Stomach smooth muscle (tissue), 2 donors: ENCODE measurements around the gene DENND5A.
"Not testable (repeated sequence)": the region's sequence is repeated elsewhere in the genome, so short reads cannot be mapped to it uniquely, and the experiment has no call there.

Source experiments
- H3K27ac ChIP-seq: one replicate; pipeline ENCODE4 v1.7.0; 2013; ENCODE audit warnings: mild to moderate bottlenecking, low read length, inconsistent platforms
- H3K27me3 ChIP-seq, 2 donors: one replicate each; pipeline ENCODE4 v1.7.0; 2013; ENCODE audit warnings: low read length in 2 of 2; ENCODE audit not compliant: insufficient read depth in 2 of 2, control insufficient read depth in 1 of 2
- H3K36me3 ChIP-seq, 2 donors: one replicate each; pipeline ENCODE4 v1.7.0; 2013; ENCODE audit warnings: low read length in 2 of 2; ENCODE audit not compliant: control insufficient read depth in 2 of 2, insufficient read depth in 2 of 2
- H3K4me1 ChIP-seq: one replicate; pipeline ENCODE4 v1.7.0; 2013; ENCODE audit warnings: low read length; ENCODE audit not compliant: control insufficient read depth, insufficient read depth
- H3K4me3 ChIP-seq, 2 donors: one replicate each; pipeline ENCODE4 v1.7.0; 2013; ENCODE audit warnings: low read length in 2 of 2
- H3K9ac ChIP-seq, 2 donors: one replicate each; pipeline ENCODE4 v1.7.0; 2013; ENCODE audit warnings: low read length in 2 of 2, mild to moderate bottlenecking in 1 of 2
- H3K9me3 ChIP-seq, 2 donors: one replicate each; pipeline ENCODE4 v1.7.0; 2013; ENCODE audit warnings: low read length in 2 of 2; ENCODE audit not compliant: control insufficient read depth in 2 of 2
- donor health status: healthy.
- donor health status: Pancreatic carcinoma.

DENND5A gene

GRCh38 chr11:9247863-9248262 is 17.3 kb downstream of the DENND5A start:
- H3K9ac ChIP-seq: no peak overlapping the region
- no peak overlapping the region for H3K27ac ChIP-seq
- no peak overlapping the region for H3K4me3 ChIP-seq
- H3K9me3 ChIP-seq: no peaks in the 10 kb centered on the region
- H3K27me3 ChIP-seq: no peaks in the 10 kb centered on the region
- H3K36me3 ChIP-seq: no peaks in the 10 kb centered on the region
- no peaks in the 10 kb centered on the region for H3K4me1 ChIP-seq

- not testable (repeated sequence) for H3K36me3 ChIP-seq, H3K4me3 ChIP-seq, H3K4me1 ChIP-seq, H3K9ac ChIP-seq, H3K27ac ChIP-seq, H3K9me3 ChIP-seq, H3K27me3 ChIP-seq
Observed at GRCh38 chr11:9236242-9236641, 28.9 kb downstream of the DENND5A start.

- Histone ChIP-seq H3K9me3 (no peaks in the 10 kb centered on the region), H3K27ac (no peak overlapping the region), H3K4me1 (peaks cover 6% of the 10 kb centered on the region), H3K27me3 (no peaks in the 10 kb centered on the region), H3K36me3 (no peaks in the 10 kb centered on the region), H3K4me3 (no peak overlapping the region), H3K9ac (no peak overlapping the region)
Observed at GRCh38 chr11:9232482-9232881, 32.7 kb downstream of the DENND5A start.

GRCh38 chr11:9231848-9232177 is 33.3 kb downstream of the DENND5A start:
- Histone ChIP-seq H3K9ac (peak overlapping the region in 1 of 2 donors; percentile 4), H3K4me1 (peaks cover 6% of the 10 kb centered on the region), H3K4me3 (no peak overlapping the region)

GRCh38 chr11:9230296-9230695 is 34.9 kb downstream of the DENND5A start:
- no peak overlapping the region for H3K4me3 ChIP-seq
- H3K9me3 ChIP-seq: no peaks in the 10 kb centered on the region
- H3K9ac ChIP-seq: no peak overlapping the region
- no peaks in the 10 kb centered on the region for H3K27me3 ChIP-seq
- H3K36me3 ChIP-seq: no peaks in the 10 kb centered on the region
- peaks cover 6% of the 10 kb centered on the region for H3K4me1 ChIP-seq
- no peak overlapping the region for H3K27ac ChIP-seq

More at GRCh38 chr11:9231848-9232177, 33.3 kb downstream of the DENND5A start:
- Histone ChIP-seq H3K27me3 (no peaks in the 10 kb centered on the region), H3K36me3 (no peaks in the 10 kb centered on the region), H3K9me3 (no peaks in the 10 kb centered on the region), H3K27ac (no peak overlapping the region)

GRCh38 chr11:9228091-9228490 is 37.1 kb downstream of the DENND5A start:
- Histone ChIP-seq H3K9ac (no peak overlapping the region), H3K27ac (no peak overlapping the region), H3K4me1 (peaks cover 6% of the 10 kb centered on the region), H3K36me3 (no peaks in the 10 kb centered on the region), H3K4me3 (no peak overlapping the region), H3K9me3 (no peaks in the 10 kb centered on the region), H3K27me3 (no peaks in the 10 kb centered on the region)

- no peaks in the 10 kb centered on the region for H3K27me3 ChIP-seq
- no peak overlapping the region for H3K4me3 ChIP-seq
- no peak overlapping the region for H3K9ac ChIP-seq
- H3K9me3 ChIP-seq: no peaks in the 10 kb centered on the region
- H3K27ac ChIP-seq: no peak overlapping the region
- H3K4me1 ChIP-seq: peaks cover 6% of the 10 kb centered on the region
- H3K36me3 ChIP-seq: no peaks in the 10 kb centered on the region
Observed at GRCh38 chr11:9225748-9226298, 39.3 kb downstream of the DENND5A start.

- H3K9ac ChIP-seq: no peak overlapping the region
- no peak overlapping the region for H3K4me3 ChIP-seq
- no peaks in the 10 kb centered on the region for H3K27me3 ChIP-seq
- H3K9me3 ChIP-seq: no peaks in the 10 kb centered on the region
- H3K4me1 ChIP-seq: no peaks in the 10 kb centered on the region
- H3K27ac ChIP-seq: no peak overlapping the region
- no peaks in the 10 kb centered on the region for H3K36me3 ChIP-seq
Observed at GRCh38 chr11:9222654-9223053, 42.5 kb downstream of the DENND5A start.

- not testable (repeated sequence) for H3K27me3 ChIP-seq, H3K4me3 ChIP-seq, H3K4me1 ChIP-seq, H3K27ac ChIP-seq, H3K9ac ChIP-seq, H3K9me3 ChIP-seq, H3K36me3 ChIP-seq
Observed at GRCh38 chr11:9220853-9221252, 44.3 kb downstream of the DENND5A start.

- Histone ChIP-seq H3K36me3 (no peaks in the 10 kb centered on the region), H3K9me3 (no peaks in the 10 kb centered on the region), H3K9ac (no peak overlapping the region), H3K4me1 (no peaks in the 10 kb centered on the region), H3K27me3 (no peaks in the 10 kb centered on the region), H3K4me3 (no peak overlapping the region), H3K27ac (no peak overlapping the region)
Observed at GRCh38 chr11:9219572-9219971, 45.6 kb downstream of the DENND5A start.

GRCh38 chr11:9219115-9219514 is 46.0 kb downstream of the DENND5A start:
- Histone ChIP-seq H3K36me3 (no peaks in the 10 kb centered on the region), H3K4me1 (no peaks in the 10 kb centered on the region), H3K9ac (no peak overlapping the region), H3K4me3 (no peak overlapping the region), H3K27me3 (no peaks in the 10 kb centered on the region), H3K27ac (no peak overlapping the region), H3K9me3 (no peaks in the 10 kb centered on the region)
